A549 (cell line): ENCODE results near the gene KCNQ5.

ENCODE experiments used
- CEBPB ChIP-seq, 2 experiments: fragments of >200 bp in 1 of 2; sonication (Bioruptor Twin) in 1 of 2; formaldehyde crosslinking in 1 of 2; IDR thresholded peaks; 2 replicates each; pipeline ENCODE4 v1.6.1; 2012 to 2016
- CHD2 ChIP-seq: fragments of 150-350 bp; IDR thresholded peaks from 2 replicates; pipeline ENCODE4 v1.6.1; 2014; ENCODE audit warnings: low read length; ENCODE audit not compliant: partially characterized antibody
- EHMT2 ChIP-seq: fragments of 200-600 bp; sonication (generic); IDR thresholded peaks from 2 replicates; pipeline ENCODE4 v1.6.1; 2016; ENCODE audit warnings: antibody characterized with exemption, low read depth, mild to moderate bottlenecking, moderate library complexity
- ESRRA ChIP-seq: fragments of 150-350 bp; IDR thresholded peaks from 2 replicates; pipeline ENCODE4 v1.6.1; 2014; ENCODE audit warnings: mild to moderate bottlenecking, low read length, borderline replicate concordance
- KDM1A ChIP-seq: fragments of 200-600 bp; sonication (generic); IDR thresholded peaks from 2 replicates; pipeline ENCODE4 v1.6.1; 2016; ENCODE audit warnings: low read depth, mild to moderate bottlenecking
- MAFK ChIP-seq: fragments of 450-650 bp; IDR thresholded peaks from 2 replicates; pipeline ENCODE4 v1.6.1; 2014; ENCODE audit not compliant: partially characterized antibody
- POLR2A ChIP-seq: IDR thresholded peaks from 2 replicates; pipeline ENCODE4 v1.6.1; 2012; ENCODE audit warnings: mild to moderate bottlenecking, low read length
- RARB ChIP-seq: fragments of 250-450 bp; sonication (Bioruptor Pico); IDR thresholded peaks from 2 replicates; pipeline ENCODE4 v1.8.0; 2021; ENCODE audit warnings: mild to moderate bottlenecking, moderate library complexity
- RNF2 ChIP-seq: fragments of 200-600 bp; sonication (generic); IDR thresholded peaks from 2 replicates; pipeline ENCODE4 v1.6.1; 2016; ENCODE audit warnings: low read depth, mild to moderate bottlenecking, antibody characterized with exemption, moderate library complexity, borderline replicate concordance
- TF ChIP-seq, protein P1 (sequence below): fragments of >200 bp; sonication (Bioruptor Twin); formaldehyde crosslinking; IDR thresholded peaks from 3 replicates; pipeline ENCODE4 v1.5.1; 2016
- TF ChIP-seq, protein P2 (sequence below): IDR thresholded peaks from 2 replicates; pipeline ENCODE4 v1.6.1; 2012; ENCODE audit warnings: low read depth, borderline replicate concordance

DNA sequence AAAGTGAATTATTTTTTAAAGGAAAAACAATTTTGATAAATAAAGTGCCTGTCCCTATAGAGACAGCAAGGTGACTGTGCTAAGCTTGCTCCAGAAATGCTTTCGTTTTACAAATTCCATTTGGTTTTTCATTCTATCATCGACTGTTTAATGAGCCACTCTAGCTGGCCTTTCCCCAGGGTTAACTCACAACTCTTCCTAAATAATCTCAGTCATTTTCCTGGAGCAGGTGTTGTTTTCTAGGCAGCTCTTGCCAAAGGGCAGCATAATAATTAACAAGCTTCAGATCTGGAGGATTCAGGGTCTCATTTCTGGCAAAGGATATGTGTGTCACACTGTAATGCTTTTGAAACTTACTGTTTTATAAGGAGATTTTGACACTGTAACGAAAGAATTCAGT lies 419.2 kb downstream of the KCNQ5 start:
- TF ChIP-seq, protein P1, sequence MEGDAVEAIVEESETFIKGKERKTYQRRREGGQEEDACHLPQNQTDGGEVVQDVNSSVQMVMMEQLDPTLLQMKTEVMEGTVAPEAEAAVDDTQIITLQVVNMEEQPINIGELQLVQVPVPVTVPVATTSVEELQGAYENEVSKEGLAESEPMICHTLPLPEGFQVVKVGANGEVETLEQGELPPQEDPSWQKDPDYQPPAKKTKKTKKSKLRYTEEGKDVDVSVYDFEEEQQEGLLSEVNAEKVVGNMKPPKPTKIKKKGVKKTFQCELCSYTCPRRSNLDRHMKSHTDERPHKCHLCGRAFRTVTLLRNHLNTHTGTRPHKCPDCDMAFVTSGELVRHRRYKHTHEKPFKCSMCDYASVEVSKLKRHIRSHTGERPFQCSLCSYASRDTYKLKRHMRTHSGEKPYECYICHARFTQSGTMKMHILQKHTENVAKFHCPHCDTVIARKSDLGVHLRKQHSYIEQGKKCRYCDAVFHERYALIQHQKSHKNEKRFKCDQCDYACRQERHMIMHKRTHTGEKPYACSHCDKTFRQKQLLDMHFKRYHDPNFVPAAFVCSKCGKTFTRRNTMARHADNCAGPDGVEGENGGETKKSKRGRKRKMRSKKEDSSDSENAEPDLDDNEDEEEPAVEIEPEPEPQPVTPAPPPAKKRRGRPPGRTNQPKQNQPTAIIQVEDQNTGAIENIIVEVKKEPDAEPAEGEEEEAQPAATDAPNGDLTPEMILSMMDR = no peak
- TF ChIP-seq POLR2A (no peak), CHD2 (no peak), RARB (CRISPR knock-in tag) (no peak), RNF2 (no peak), EHMT2 (no peak), CEBPB (IDR thresholded peaks at IDR 0.05) (no peak), MAFK (no peak), ESRRA (no peak), KDM1A (no peak)
- TF ChIP-seq, protein P2, sequence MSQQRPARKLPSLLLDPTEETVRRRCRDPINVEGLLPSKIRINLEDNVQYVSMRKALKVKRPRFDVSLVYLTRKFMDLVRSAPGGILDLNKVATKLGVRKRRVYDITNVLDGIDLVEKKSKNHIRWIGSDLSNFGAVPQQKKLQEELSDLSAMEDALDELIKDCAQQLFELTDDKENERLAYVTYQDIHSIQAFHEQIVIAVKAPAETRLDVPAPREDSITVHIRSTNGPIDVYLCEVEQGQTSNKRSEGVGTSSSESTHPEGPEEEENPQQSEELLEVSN = no peak
